HepG2 (cell line): ENCODE results near the gene RPS10. TPM values are rescaled to one million over a fixed set of nuclear protein-coding genes. Genes with fewer than 3 reads are reported as not detected.

Experiments
- ATAC-seq: fragments of 200-7000 bp; cut with Tn5 transposase; 3 replicates; pipeline ENCODE4 v1.9.1; 2020; ENCODE audit warnings: mild to moderate bottlenecking, moderate library complexity
- BruUV-seq: library from RNA; stranded (reverse); fragments of 400-500 nt; replicated peaks from 2 replicates; lab custom pipeline; 2021; lab: Mats Ljungman, UMichigan
- CTCF ChIA-PET: fragments of 300-600 bp; formaldehyde crosslinking; extraction: SDS; loops from one replicate; lab custom pipeline; 2021; ENCODE audit warnings: low total read pairs, inconsistent platforms, low intra/inter-chr PET ratio; lab: Yijun Ruan, JAX
- POLR2A ChIA-PET: fragments of 350-600 bp; sonication (Branson Sonifier 250); formaldehyde crosslinking; loops from one replicate; lab custom pipeline; 2020; ENCODE audit warnings: antibody characterized with exemption, inconsistent platforms; lab: Yijun Ruan, JAX
- DNase-seq: peaks from one replicate; pipeline ENCODE4 v3.0.0-alpha.2; 2015; ENCODE audit warnings: low spot score
- FAIRE-seq: peaks from 3 replicates; lab custom pipeline; 2011; peaks lifted over from hg19 to GRCh38; lab: Jason Lieb, UNC
- H2AFZ ChIP-seq: one replicate; pipeline ENCODE4 v1.6.1; 2011; ENCODE audit warnings: low read length, inconsistent platforms
- H3K27ac ChIP-seq: fragments of 300-600 bp; 3 replicates; pipeline ENCODE4 v1.8.0; 2011; ENCODE audit warnings: mixed run types, mild to moderate bottlenecking, mixed read lengths, low read length, inconsistent platforms; ENCODE audit not compliant: insufficient read depth; ENCODE audit errors: extremely low read length
- H3K27me3 ChIP-seq, 2 experiments: fragments of 200-600 bp in 1 of 2; 2 replicates in 1 of 2; 3 replicates in 1 of 2; pipeline versions ENCODE4 v1.6.0 to v1.8.0; 2011; ENCODE audit warnings: low read length in 2 of 2, mild to moderate bottlenecking in 2 of 2, moderate library complexity in 2 of 2, inconsistent platforms in 1 of 2; ENCODE audit not compliant: insufficient read depth in 2 of 2, control insufficient read depth in 1 of 2
- H3K36me3 ChIP-seq, 2 experiments: fragments of 200-600 bp in 1 of 2; replicated peaks in 1 of 2; 2 replicates in 1 of 2; 3 replicates in 1 of 2; pipeline versions ENCODE4 v1.5.1 to v1.8.0; 2011; ENCODE audit warnings: low read length in 2 of 2, inconsistent platforms in 1 of 2; ENCODE audit not compliant: insufficient read depth in 2 of 2, control insufficient read depth in 1 of 2
- H3K4me1 ChIP-seq: 2 replicates; pipeline ENCODE4 v1.5.1; 2012; ENCODE audit warnings: low read length, inconsistent platforms; ENCODE audit not compliant: insufficient read depth
- H3K4me2 ChIP-seq: 2 replicates; pipeline ENCODE4 v1.6.0; 2011; ENCODE audit warnings: low read depth, low read length, inconsistent platforms
- H3K4me3 ChIP-seq, 3 experiments: fragments of 200-600 bp in 1 of 3; sonication (generic), shearing (Covaris generic) in 1 of 3; replicated peaks in 1 of 3; 2 replicates each; pipeline ENCODE4 v1.5.1; 2011 to 2016; ENCODE audit warnings: low read length in 3 of 3, inconsistent platforms in 2 of 3, low read depth in 2 of 3, mild to moderate bottlenecking in 2 of 3, control low read depth in 1 of 3, mixed read lengths in 1 of 3; ENCODE audit not compliant: insufficient read depth in 1 of 3
- H3K79me2 ChIP-seq: one replicate; pipeline ENCODE4 v1.6.1; 2011; ENCODE audit warnings: low read length, inconsistent platforms; ENCODE audit not compliant: insufficient read depth
- H3K9ac ChIP-seq: 2 replicates; pipeline ENCODE4 v1.6.0; 2011; ENCODE audit warnings: mild to moderate bottlenecking, low read depth, low read length, inconsistent platforms; ENCODE audit not compliant: insufficient read depth
- H3K9me3 ChIP-seq: 2 replicates; pipeline ENCODE4 v1.5.1; 2012; ENCODE audit warnings: mild to moderate bottlenecking, low read length
- H4K20me1 ChIP-seq: 2 replicates; pipeline ENCODE4 v1.6.0; 2011; ENCODE audit warnings: inconsistent platforms, mild to moderate bottlenecking, low read length, moderate library complexity; ENCODE audit not compliant: insufficient read depth
- ARNT2 ChIP-seq: sonication (generic); formaldehyde crosslinking; IDR thresholded peaks from 2 replicates; pipeline ENCODE4 v1.8.0; 2022; ENCODE audit warnings: mild to moderate bottlenecking, low read depth, missing genetic modification reagents, moderate library complexity
- ASH2L ChIP-seq: fragments of 300-600, 200-600 bp; sonication (generic); IDR thresholded peaks from 2 replicates; pipeline ENCODE4 v1.7.0; 2017; ENCODE audit warnings: low read depth, mild to moderate bottlenecking, moderate library complexity, mixed read lengths, low read length; ENCODE audit not compliant: insufficient read length
- CAMTA2 ChIP-seq: sonication (generic); formaldehyde crosslinking; IDR thresholded peaks from 2 replicates; pipeline ENCODE4 v1.4.0; 2020; ENCODE audit warnings: mild to moderate bottlenecking, missing genetic modification reagents, borderline replicate concordance
- FOSL1 ChIP-seq: sonication (generic); formaldehyde crosslinking; IDR thresholded peaks from 2 replicates; pipeline ENCODE4 v1.9.0; 2021; ENCODE audit warnings: missing genetic modification reagents, borderline replicate concordance
- FOXK1 ChIP-seq: sonication (generic); formaldehyde crosslinking; IDR thresholded peaks from 2 replicates; pipeline ENCODE4 v1.4.0; 2020; ENCODE audit warnings: low read depth, missing genetic modification reagents, borderline replicate concordance
- KLF16 ChIP-seq, 2 experiments: sonication (generic) in 1 of 2; formaldehyde crosslinking in 1 of 2; IDR thresholded peaks; 2 replicates each; pipeline versions ENCODE4 v1.6.1 to v1.8.0; 2016 to 2023; ENCODE audit warnings: missing genetic modification reagents in 2 of 2, missing compliant biosample characterization in 1 of 2
- MIXL1 ChIP-seq: IDR thresholded peaks from 2 replicates; pipeline ENCODE4 v1.6.1; 2016
- MLX ChIP-seq: IDR thresholded peaks from 2 replicates; pipeline ENCODE4 v1.6.1; 2016
- NAIF1 ChIP-seq: sonication (generic); formaldehyde crosslinking; IDR thresholded peaks from 2 replicates; pipeline ENCODE4 v1.5.0; 2020; ENCODE audit warnings: mild to moderate bottlenecking, missing genetic modification reagents, borderline replicate concordance
- NPAS2 ChIP-seq: sonication (generic); formaldehyde crosslinking; IDR thresholded peaks from 2 replicates; pipeline ENCODE4 v1.8.0; 2022; ENCODE audit warnings: mild to moderate bottlenecking, missing genetic modification reagents, borderline replicate concordance
- ZBTB46 ChIP-seq: sonication (generic); formaldehyde crosslinking; IDR thresholded peaks from 2 replicates; pipeline ENCODE4 v1.4.0; 2020; ENCODE audit warnings: mild to moderate bottlenecking, missing genetic modification reagents, borderline replicate concordance
- ZNF121 ChIP-seq: sonication (generic); formaldehyde crosslinking; IDR thresholded peaks from 2 replicates; pipeline ENCODE4 v1.5.0; 2020; ENCODE audit warnings: mild to moderate bottlenecking, missing genetic modification reagents
- ZNF329 ChIP-seq: sonication (generic); formaldehyde crosslinking; IDR thresholded peaks from 2 replicates; pipeline ENCODE4 v1.9.0; 2021; ENCODE audit warnings: low read depth, mild to moderate bottlenecking, missing genetic modification reagents
- ZNF367 ChIP-seq: sonication (generic); formaldehyde crosslinking; IDR thresholded peaks from 2 replicates; pipeline ENCODE4 v1.4.0; 2020; ENCODE audit warnings: missing genetic modification reagents, borderline replicate concordance
- ZNF383 ChIP-seq: sonication (generic); formaldehyde crosslinking; IDR thresholded peaks from 2 replicates; pipeline ENCODE4 v1.4.0; 2020; ENCODE audit warnings: missing genetic modification reagents, mild to moderate bottlenecking, borderline replicate concordance
- ZNF547 ChIP-seq: sonication (generic); formaldehyde crosslinking; IDR thresholded peaks from 2 replicates; pipeline ENCODE4 v1.5.1; 2020; ENCODE audit warnings: mild to moderate bottlenecking, missing genetic modification reagents
- ZSCAN31 ChIP-seq: sonication (generic); formaldehyde crosslinking; IDR thresholded peaks from 2 replicates; pipeline ENCODE4 v1.5.0; 2020; ENCODE audit warnings: low read depth, mild to moderate bottlenecking, missing genetic modification reagents
- WGBS: methylation state at CpG from one replicate; pipeline ENCODE4 v1.1.6; 2017; ENCODE audit warnings: low lambda C conversion rate; 5-methylcytosine and 5-hydroxymethylcytosine counted together
- in situ Hi-C: cut with HindIII; loops from 2 replicates; pipeline ENCODE4 v1.10.0; 2017; ENCODE audit warnings: low pct_unique_long_range_greater_than_20kb; ENCODE audit not compliant: extremely low pct_ligation_motif_present
- intact Hi-C: fragments of 100-400 bp; cut with micrococcal nuclease; formaldehyde crosslinking; loops from one replicate; pipeline ENCODE4 v1.10.0; 2022; ENCODE audit not compliant: unreplicated experiment
- polyA plus RNA-seq, 8 experiments: library from polyadenylated mRNA; depleted of rRNA in 3 of 8; stranded (reverse) in 7 of 8; unstranded in 1 of 8; fragments of >200 nt; fragmentation: Illumina TruSeq in 4 of 8; extraction: Trizol in 4 of 8; gene quantifications; 2 replicates each; pipeline versions ENCODE4 v1.2.1 to v1.2.3, GENCODE V29; 2011 to 2016; ENCODE audit warnings: low read depth in 4 of 8, missing spikeins in 1 of 8, mixed read lengths in 1 of 8; ENCODE audit not compliant: insufficient read depth in 1 of 8
- total RNA-seq, 5 experiments: library from RNA; depleted of rRNA; stranded (reverse); fragments of >200 nt; fragmentation: Illumina TruSeq; extraction: Trizol; gene quantifications; 2 replicates each; pipeline ENCODE4 v1.2.3, GENCODE V29; 2016; ENCODE audit warnings: low read depth in 1 of 5

The RPS10 gene
- total and polyA plus RNA-seq, 2 of the 13 experiments (the other 11 are each of a cell fraction or from before 2014, with no cell fraction given), result 2,909 to 4,648 TPM

DNA sequence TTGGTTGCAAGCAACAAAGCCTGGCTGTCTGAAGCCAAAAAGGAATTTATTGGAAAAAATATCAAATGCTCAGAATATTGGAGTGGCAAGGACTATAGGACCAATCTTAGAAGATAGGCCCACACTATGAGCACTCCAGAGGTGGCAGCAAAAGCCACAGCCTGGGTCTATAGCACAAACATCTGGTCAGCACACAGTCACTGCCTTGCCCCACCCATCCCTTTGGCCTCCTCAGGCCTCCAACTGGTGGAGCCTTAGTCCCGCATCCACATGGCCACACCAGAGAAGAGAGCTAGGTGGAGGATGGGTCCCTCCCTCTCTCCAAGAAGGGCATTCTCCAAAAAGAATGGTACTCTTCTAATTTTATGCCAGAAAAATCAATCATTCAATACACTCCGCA lies 47.4 kb downstream of the RPS10 start:
- ChIA-PET CTCF (no interaction called here), POLR2A (interaction anchor here (0.5 kb wide), 1 partner anchor 8 kb away, joined by 3 read pairs; no protein-coding TSS in a partner anchor)
- Histone ChIP-seq H3K9me3 (no peaks in the 10 kb centered on the region), H3K4me2 (no peak overlapping the region), H3K9ac (no peak overlapping the region), H3K4me1 (peaks cover 42% of the 10 kb centered on the region), H3K27ac (no peak overlapping the region), H3K4me3 (no peak overlapping the region), H2AFZ (no peak overlapping the region), H3K79me2 (peaks cover 82% of the 10 kb centered on the region), H3K27me3 (no peaks in the 10 kb centered on the region), H3K36me3 (peaks cover 2 to 8% of the 10 kb centered on the region in 2 experiments; a peak in 2 of 5 replicates), H4K20me1 (peaks cover 16% of the 10 kb centered on the region; the same call in 1 of the 2 replicates)
- DNase-seq (no peak), ATAC-seq (peak; percentile 36; the same call in 1 of the 3 replicates), FAIRE-seq (no peak)
- intact Hi-C loops, result no loop called here
- in situ Hi-C loops, result no loop called here
- BruUV-seq, result no TSS peak
- WGBS, result 100% methylated on average over 1 of the region's 2 CpGs
- no peak for TF ChIP-seq NPAS2
- TF ChIP-seq ZNF383 (CRISPR knock-in tag), result no peak
- no peak for TF ChIP-seq MLX
- TF ChIP-seq ZNF121 (CRISPR knock-in tag), result no peak
- TF ChIP-seq NAIF1 (CRISPR knock-in tag), result no peak
- no peak for TF ChIP-seq ZSCAN31
- no peak for TF ChIP-seq MIXL1 (CRISPR knock-in tag)
- no peak for TF ChIP-seq ARNT2 (CRISPR knock-in tag)
- no peak for TF ChIP-seq FOXK1
- TF ChIP-seq ZNF547 (CRISPR knock-in tag), result no peak
- no peak for TF ChIP-seq CAMTA2 (CRISPR knock-in tag)
- TF ChIP-seq ASH2L, result no peak
- TF ChIP-seq ZNF367 (CRISPR knock-in tag), result no peak
- TF ChIP-seq ZBTB46, result no peak
- no peak for TF ChIP-seq FOSL1 (CRISPR knock-in tag)
- TF ChIP-seq KLF16 (CRISPR knock-in tag; IDR thresholded peaks at IDR 0.05), result no peak
- no peak for TF ChIP-seq ZNF329
